CD4-positive, alpha-beta T cell treated with Interleukin-17A for 1 hour (primary cell): ENCODE data around the gene GPATCH1.
"Not testable (repeated sequence)": the region's sequence is repeated elsewhere in the genome, so short reads cannot be mapped to it uniquely, and the experiment has no call there.

Experiments used
- DNase-seq: peaks from one replicate; pipeline ENCODE4 v3.0.0-alpha.2; 2020

GPATCH1 gene, protein sequence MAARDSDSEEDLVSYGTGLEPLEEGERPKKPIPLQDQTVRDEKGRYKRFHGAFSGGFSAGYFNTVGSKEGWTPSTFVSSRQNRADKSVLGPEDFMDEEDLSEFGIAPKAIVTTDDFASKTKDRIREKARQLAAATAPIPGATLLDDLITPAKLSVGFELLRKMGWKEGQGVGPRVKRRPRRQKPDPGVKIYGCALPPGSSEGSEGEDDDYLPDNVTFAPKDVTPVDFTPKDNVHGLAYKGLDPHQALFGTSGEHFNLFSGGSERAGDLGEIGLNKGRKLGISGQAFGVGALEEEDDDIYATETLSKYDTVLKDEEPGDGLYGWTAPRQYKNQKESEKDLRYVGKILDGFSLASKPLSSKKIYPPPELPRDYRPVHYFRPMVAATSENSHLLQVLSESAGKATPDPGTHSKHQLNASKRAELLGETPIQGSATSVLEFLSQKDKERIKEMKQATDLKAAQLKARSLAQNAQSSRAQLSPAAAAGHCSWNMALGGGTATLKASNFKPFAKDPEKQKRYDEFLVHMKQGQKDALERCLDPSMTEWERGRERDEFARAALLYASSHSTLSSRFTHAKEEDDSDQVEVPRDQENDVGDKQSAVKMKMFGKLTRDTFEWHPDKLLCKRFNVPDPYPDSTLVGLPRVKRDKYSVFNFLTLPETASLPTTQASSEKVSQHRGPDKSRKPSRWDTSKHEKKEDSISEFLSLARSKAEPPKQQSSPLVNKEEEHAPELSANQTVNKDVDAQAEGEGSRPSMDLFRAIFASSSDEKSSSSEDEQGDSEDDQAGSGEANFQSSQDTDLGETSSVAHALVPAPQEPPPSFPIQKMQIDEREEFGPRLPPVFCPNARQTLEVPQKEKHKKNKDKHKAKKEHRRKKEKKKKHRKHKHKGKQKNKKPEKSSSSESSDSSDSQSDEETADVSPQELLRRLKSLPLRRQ

GRCh38 chr19:33080761-33081681 is at the start of gene GPATCH1:
Gene GPATCH1 (plus strand): TSS chr19:33081181. CDS start chr19:33081194, 13 bp downstream.
- peak; percentile 88 for DNase-seq

- DNase-seq = no peak
Observed at GRCh38 chr19:33032218-33032781, 48.7 kb upstream of the GPATCH1 start.

DNA sequence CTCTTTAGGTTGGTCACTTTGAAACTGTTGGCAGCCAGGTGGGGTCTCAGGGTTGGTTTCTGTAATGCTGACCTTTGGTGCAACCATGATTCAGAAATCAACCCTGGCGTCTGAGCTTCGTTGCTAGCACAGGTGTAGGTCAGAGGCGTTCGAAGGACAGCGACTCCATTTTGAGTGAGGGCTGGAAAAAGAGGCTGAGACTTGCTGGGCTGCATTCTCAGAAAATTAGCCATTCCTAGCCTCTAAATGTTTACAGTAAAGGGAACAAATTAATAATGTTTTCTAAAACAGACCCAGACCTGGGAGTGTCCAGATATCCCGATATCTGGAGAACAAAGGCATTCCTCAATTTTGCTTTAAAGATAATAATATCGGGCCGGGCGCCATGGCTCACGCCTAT is 45.5 kb upstream of the GPATCH1 start:
- no peak for DNase-seq

DNA sequence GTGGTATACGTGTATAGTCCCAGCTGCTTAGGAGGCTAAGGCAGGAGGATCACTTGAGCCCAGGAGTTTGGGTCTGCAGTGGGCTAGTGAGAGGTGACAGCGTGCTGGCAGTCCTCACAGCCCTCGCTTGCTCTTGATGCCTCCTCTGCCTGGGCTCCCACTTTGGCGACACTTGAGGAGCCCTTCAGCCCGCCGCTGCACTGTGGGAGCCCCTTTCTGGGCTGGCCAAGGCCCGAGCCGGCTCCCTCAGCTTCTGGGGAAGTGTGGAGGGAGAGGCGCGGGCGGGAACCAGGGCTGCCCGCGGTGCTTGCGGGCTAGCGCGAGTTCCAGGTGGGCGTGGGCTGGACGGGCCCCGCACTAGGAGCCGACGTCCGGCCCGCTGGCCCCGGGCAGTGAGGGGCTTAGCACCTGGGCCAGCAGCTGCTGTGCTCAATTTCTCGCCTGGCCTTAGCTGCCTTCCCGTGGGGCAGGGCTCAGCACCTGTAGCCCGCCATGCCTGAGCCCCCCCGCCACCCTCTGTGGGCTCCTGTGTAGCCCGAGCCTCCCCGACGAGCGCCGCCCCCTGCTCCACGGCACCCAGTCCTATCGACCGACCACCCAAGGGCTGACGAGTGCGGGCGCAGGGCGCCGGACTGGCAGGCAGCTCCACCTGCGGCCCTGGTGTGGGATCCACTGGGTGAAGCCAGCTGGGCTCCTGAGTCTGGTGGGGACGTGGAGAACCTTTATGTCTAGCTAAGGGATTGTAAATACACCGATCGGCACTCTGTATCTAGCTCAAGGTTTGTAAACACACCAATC is 44.4 kb upstream of the GPATCH1 start:
- not testable (repeated sequence) for DNase-seq

- peak; percentile 29 for DNase-seq
Observed at GRCh38 chr19:33037168-33038025, 43.6 kb upstream of the GPATCH1 start.

DNA sequence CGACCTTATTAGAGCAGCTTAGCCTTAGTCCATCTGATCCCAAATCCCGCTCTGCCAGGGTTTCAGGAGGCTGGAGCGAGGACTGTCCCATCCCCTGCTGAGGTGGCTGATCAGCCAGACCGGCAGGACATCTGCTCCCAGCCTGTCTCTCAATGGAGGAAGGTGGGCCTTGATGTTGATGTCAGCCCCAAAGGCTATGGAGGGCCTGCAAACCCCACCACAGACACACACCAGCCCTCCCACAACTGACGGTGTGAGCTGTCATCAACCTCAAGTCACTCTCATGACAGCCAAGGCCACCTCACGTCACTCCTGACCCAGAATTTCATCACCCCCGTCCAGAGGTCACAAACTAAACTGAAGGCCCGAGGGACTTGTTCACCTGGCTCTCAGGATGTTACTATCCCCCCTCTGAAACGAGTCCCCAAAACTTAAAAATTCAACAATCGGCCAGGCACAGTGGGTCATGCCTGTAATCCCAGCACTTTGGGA is 41.8 kb upstream of the GPATCH1 start:
- no peak for DNase-seq

- no peak for DNase-seq
Observed at GRCh38 chr19:33039815-33040214, 41.2 kb upstream of the GPATCH1 start.

GRCh38 chr19:33040994-33041827 is 39.8 kb upstream of the GPATCH1 start:
- DNase-seq = no peak

DNA sequence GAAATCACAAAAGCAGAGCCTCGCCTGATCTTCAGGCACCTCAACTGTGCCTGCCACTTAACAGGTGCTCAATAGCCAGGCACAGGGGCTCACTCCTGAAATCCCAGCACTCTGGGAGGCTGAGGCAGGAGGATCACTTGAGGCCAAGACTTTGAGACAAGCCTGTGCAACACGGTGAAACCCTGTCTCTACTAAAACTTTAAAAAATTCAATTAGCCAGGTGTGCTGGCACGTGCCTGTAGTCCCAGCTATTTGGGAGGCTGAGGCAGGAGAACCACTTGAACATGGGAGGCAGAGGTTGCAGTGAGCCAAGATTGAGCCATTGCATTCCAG is 39.2 kb upstream of the GPATCH1 start:
- not testable (repeated sequence) for DNase-seq

GRCh38 chr19:33047422-33047821 is 33.6 kb upstream of the GPATCH1 start:
- DNase-seq = no peak

DNA sequence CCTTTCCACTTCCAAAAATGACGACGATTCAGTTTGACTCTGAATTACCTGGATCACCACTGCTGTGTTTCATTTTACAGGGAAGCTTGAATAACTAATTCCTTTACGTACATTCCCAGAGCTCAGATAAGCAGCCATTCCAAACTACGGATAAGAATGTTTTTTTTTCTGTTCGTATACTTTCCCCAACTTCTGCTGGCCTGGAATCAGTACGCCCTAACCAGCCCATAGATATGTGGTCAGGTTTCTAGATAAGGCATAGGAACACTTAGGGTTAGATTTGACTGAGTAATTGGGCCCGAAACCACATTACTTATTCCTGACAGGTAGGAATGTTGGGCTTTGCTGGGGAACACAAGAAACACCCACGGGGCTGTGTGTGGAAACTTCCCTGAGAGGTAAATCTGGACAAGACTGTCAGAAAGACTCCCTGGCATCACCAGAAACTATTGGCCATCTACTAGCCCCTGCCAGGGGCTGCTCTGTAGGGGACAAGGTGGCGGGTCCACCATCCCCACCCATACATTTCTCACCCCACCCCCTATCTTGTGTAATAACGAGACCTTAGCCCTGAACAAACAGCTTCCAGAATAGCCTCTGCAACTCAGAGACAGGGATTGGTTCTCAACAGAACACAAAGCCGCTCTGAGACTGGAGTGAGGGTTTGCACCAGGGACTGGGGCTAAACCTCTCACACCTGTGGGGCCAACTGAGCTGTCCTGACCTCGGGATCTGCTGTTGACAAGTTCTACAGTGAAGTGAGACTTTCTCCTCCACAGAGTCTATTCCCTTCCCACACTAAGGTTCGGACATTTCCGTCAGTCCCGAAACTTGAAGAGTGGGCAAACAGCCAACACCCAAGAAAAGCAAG is 31.9 kb upstream of the GPATCH1 start:
- no peak for DNase-seq

GRCh38 chr19:33050110-33050509 is 30.9 kb upstream of the GPATCH1 start:
- DNase-seq = no peak

DNA sequence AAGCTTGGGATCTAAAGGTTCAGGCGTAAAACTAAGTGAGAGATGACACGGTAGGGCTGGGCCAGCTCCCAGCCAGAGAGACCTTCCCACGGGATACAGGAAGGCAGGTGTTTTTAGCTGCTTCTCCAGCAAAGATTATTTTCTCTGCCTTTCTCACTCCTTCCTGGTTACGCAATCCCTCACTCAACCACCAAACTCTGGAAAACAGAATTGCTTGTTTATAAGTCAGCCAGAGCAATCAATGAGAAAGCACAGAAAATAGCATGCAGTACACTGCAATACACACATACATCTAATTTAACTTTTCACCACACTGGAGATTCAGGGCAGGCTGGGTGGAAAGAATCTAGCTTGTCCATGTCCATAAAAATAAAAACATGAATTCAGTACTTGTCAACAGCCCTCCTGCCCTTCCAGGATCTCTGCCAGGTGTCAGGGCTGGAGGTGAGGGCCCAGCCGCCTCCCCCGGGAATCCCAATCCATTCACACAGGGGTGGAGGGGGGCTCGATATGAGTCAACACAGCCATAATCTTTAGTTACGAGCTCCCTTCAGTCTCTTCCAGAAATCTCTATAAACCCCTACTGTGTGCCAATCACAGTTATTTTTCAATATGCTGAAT is 28.5 kb upstream of the GPATCH1 start:
- DNase-seq = no peak

DNA sequence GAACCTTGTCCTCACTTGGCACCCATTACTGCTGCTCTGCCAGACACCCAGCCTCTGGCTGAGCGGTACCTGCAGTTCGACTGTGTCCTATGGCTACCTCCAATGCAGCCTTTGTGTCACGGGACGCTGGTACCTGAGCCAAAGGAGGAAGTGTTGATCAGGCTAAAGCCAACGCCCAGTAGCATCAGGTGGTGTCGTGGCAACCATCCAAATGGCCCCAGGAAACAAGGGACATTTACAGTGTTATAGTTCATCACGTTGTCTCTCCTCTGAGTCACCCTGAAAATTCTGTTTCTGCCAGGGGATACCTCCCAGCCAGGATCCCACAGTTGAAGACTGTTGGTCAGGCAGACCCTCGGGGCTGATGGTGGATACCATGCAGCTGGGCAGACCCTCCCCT is 26.4 kb upstream of the GPATCH1 start:
- no peak for DNase-seq

DNA sequence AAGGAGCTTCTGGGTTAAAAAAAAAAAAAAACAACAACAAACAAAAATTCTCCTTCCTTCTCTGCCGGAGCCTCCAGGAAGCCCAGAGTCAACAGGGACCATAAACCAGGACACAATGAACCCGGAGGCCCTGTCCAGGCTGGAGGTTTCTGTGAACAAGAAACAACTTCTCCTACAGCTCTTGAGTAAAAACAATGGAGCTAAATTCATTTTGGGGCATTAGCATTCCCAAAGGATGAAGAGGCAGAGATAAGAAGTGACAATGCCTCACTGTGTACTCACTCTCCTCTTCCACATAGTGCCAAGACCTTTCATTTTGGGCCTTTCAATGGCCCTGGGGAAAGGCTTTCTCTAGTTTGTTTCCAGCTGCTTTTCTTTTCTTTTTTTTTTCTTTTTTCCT is 25.3 kb upstream of the GPATCH1 start:
- no peak for DNase-seq

DNA sequence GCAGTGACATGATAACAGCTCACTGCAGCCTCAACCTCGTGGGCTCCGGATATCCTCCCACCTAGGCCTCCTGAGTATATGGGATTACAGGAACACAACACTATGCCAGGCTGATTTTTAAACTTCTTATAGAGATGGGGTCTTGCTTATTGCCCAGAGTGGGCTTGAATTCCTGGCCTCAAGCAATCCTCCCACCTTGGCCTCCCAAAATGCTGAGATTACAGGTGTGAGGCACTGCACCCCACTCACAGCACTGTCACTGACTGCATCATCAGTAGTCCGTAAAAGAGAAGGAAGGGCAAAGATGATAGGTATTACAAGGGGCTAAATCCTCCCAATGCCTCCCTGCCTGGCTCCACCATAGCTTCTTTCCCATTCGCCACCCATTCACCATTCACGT is 20.4 kb upstream of the GPATCH1 start:
- no peak for DNase-seq

- no peak for DNase-seq
Observed at GRCh38 chr19:33062902-33063301, 18.1 kb upstream of the GPATCH1 start.

- no peak for DNase-seq
Observed at GRCh38 chr19:33063356-33063752, 17.6 kb upstream of the GPATCH1 start.
